ENCODE results near the gene SPTLC2.
A peak's percentile ranks its signal among the peaks of the same experiment; 100 is the strongest.

DNA sequence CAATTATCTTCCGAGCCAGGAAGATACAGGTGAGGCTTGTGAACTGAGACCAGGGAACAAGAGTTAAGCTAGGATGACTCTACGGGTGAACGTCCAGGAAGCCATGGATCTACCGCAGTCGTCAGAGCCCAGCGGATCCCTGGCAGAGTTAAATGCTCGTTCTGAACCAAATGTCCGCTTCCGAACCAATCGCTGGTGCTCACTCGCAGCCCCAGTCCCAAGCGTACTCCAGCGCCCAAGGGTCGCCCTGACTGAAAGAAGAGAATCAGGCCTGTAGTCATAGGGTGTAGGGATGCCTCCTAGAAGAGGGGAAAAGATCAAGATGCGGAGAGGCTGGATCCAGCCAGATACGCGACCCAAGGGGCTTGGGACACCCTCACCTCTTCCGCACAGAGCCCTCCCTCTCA, 159.3 kb downstream of the SPTLC2 start:
- TF ChIP-seq, protein P1, sequence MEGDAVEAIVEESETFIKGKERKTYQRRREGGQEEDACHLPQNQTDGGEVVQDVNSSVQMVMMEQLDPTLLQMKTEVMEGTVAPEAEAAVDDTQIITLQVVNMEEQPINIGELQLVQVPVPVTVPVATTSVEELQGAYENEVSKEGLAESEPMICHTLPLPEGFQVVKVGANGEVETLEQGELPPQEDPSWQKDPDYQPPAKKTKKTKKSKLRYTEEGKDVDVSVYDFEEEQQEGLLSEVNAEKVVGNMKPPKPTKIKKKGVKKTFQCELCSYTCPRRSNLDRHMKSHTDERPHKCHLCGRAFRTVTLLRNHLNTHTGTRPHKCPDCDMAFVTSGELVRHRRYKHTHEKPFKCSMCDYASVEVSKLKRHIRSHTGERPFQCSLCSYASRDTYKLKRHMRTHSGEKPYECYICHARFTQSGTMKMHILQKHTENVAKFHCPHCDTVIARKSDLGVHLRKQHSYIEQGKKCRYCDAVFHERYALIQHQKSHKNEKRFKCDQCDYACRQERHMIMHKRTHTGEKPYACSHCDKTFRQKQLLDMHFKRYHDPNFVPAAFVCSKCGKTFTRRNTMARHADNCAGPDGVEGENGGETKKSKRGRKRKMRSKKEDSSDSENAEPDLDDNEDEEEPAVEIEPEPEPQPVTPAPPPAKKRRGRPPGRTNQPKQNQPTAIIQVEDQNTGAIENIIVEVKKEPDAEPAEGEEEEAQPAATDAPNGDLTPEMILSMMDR (IDR thresholded peaks at IDR 0.05 in 2 of 3, conservative IDR thresholded peaks at IDR 0.05 in 1 of 3; ENCODE audit: borderline replicate concordance in 1 of 3, insufficient read depth in 1 of 3, low read depth in 2 of 3, low read length in 2 of 3), result no peak
- TF ChIP-seq SRF (IDR thresholded peaks at IDR 0.05; ENCODE audit: low read depth) (no peak), EZH2 (IDR thresholded peaks at IDR 0.05) (no peak), POLR2A (IDR thresholded peaks at IDR 0.05; ENCODE audit: borderline replicate concordance, extremely low read depth, insufficient read depth, insufficient read length) (peak; percentile 91), ZFX (IDR thresholded peaks at IDR 0.05) (no peak), EZH2phosphoT487 (IDR thresholded peaks at IDR 0.05; ENCODE audit: borderline replicate concordance) (no peak), CEBPB (IDR thresholded peaks at IDR 0.05; ENCODE audit: low read depth) (no peak), POLR2AphosphoS5 (IDR thresholded peaks at IDR 0.05; ENCODE audit: low read depth, low read length) (no peak), JUND (IDR thresholded peaks at IDR 0.05) (no peak), RAD21 (IDR thresholded peaks at IDR 0.05; ENCODE audit: low read depth) (no peak)
- TF ChIP-seq, protein P2, sequence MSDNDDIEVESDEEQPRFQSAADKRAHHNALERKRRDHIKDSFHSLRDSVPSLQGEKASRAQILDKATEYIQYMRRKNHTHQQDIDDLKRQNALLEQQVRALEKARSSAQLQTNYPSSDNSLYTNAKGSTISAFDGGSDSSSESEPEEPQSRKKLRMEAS (IDR thresholded peaks at IDR 0.05), result no peak
